GM23338 (cell line): ENCODE measurements around the gene DGKK. TPM values are rescaled to one million over a fixed set of nuclear protein-coding genes. Genes with fewer than 3 reads are reported as not detected.

Experiments used
- ATAC-seq: fragments of 200-7000 bp; cut with Tn5 transposase; 3 replicates; pipeline ENCODE4 v1.9.1; 2020
- DNase-seq: peaks from one replicate; pipeline ENCODE4 v3.0.0-alpha.2; 2015; ENCODE audit warnings: low spot score
- H2AFZ ChIP-seq: fragments of 200-600 bp; sonication (generic); 2 replicates; pipeline ENCODE4 v1.8.0; 2016; ENCODE audit warnings: antibody characterized with exemption, mild to moderate bottlenecking, moderate library complexity
- H3F3A ChIP-seq: fragments of 200-600 bp; sonication (generic); replicated peaks from 2 replicates; pipeline ENCODE4 v1.8.0; 2017; ENCODE audit warnings: antibody characterized with exemption, mixed run types, low read depth
- H3K27ac ChIP-seq: fragments of 200-600 bp; sonication (generic); 2 replicates; pipeline ENCODE4 v1.6.1; 2016; ENCODE audit warnings: low read depth
- H3K27me3 ChIP-seq: fragments of 200-600 bp; sonication (generic); 2 replicates; pipeline ENCODE4 v1.8.0; 2016; ENCODE audit warnings: mild to moderate bottlenecking, mixed run types, moderate library complexity; ENCODE audit not compliant: insufficient read depth
- H3K36me3 ChIP-seq: fragments of 200-600 bp; sonication (generic); 2 replicates; pipeline ENCODE4 v1.8.0; 2016; ENCODE audit warnings: mild to moderate bottlenecking; ENCODE audit not compliant: insufficient read depth
- H3K4me1 ChIP-seq: fragments of 200-600 bp; sonication (generic); 2 replicates; pipeline ENCODE4 v1.8.0; 2016; ENCODE audit warnings: mild to moderate bottlenecking, moderate library complexity; ENCODE audit not compliant: insufficient read depth
- H3K4me2 ChIP-seq: fragments of 200-600 bp; sonication (generic); 2 replicates; pipeline ENCODE4 v1.7.1; 2017; ENCODE audit warnings: mixed run types
- H3K4me3 ChIP-seq: fragments of 200-600 bp; sonication (generic); 2 replicates; pipeline ENCODE4 v1.6.1; 2016; ENCODE audit warnings: mixed run types
- H3K79me2 ChIP-seq: fragments of 200-600 bp; sonication (generic); replicated peaks from 2 replicates; pipeline ENCODE4 v1.8.0; 2017; ENCODE audit warnings: mild to moderate bottlenecking; ENCODE audit not compliant: insufficient read depth
- H3K9me2 ChIP-seq: fragments of 200-600 bp; sonication (generic); 2 replicates; pipeline ENCODE4 v1.8.0; 2017; ENCODE audit not compliant: insufficient read depth
- H4K20me1 ChIP-seq: fragments of 200-600 bp; sonication (generic); replicated peaks from 2 replicates; pipeline ENCODE4 v1.8.0; 2017; ENCODE audit warnings: mild to moderate bottlenecking; ENCODE audit not compliant: insufficient read depth
- H3K27ac Mint-ChIP-seq: 2 replicates; pipeline ENCODE4 v1.8.0; 2020; ENCODE audit warnings: inconsistent platforms, mild to moderate bottlenecking, moderate library complexity, mixed read lengths
- H3K27me3 Mint-ChIP-seq: 3 replicates; pipeline ENCODE4 v1.8.0; 2022; ENCODE audit warnings: low read depth, mild to moderate bottlenecking, moderate library complexity, mixed read lengths, inconsistent platforms; ENCODE audit not compliant: insufficient read depth, poor library complexity
- H3K36me3 Mint-ChIP-seq: 3 replicates; pipeline ENCODE4 v1.8.0; 2021; ENCODE audit warnings: low read depth, mild to moderate bottlenecking, inconsistent platforms, moderate library complexity, mixed read lengths
- H3K4me1 Mint-ChIP-seq: 3 replicates; pipeline ENCODE4 v1.8.0; 2020; ENCODE audit warnings: mild to moderate bottlenecking, inconsistent platforms, mixed read lengths
- H3K4me3 Mint-ChIP-seq: 3 replicates; pipeline ENCODE4 v1.8.0; 2021; ENCODE audit warnings: moderate library complexity, mild to moderate bottlenecking, inconsistent platforms, mixed read lengths
- H3K9me3 Mint-ChIP-seq: 3 replicates; pipeline ENCODE4 v1.8.0; 2020; ENCODE audit warnings: moderate library complexity, mild to moderate bottlenecking, inconsistent platforms, mixed read lengths
- CREB1 ChIP-seq: fragments of 250-450 bp; sonication (Bioruptor Pico); IDR thresholded peaks from 2 replicates; pipeline ENCODE4 v1.5.0; 2020; ENCODE audit warnings: low read depth, mild to moderate bottlenecking, moderate library complexity
- EZH2 ChIP-seq: fragments of 200-600 bp; sonication (generic); IDR thresholded peaks from one replicate; pipeline ENCODE4 v1.8.0; 2017; ENCODE audit warnings: antibody characterized with exemption, mild to moderate bottlenecking, low read depth; ENCODE audit not compliant: unreplicated experiment
- EZH2phosphoT487 ChIP-seq: fragments of 200-600 bp; sonication (generic); IDR thresholded peaks from one replicate; pipeline ENCODE4 v1.8.1; 2018; ENCODE audit warnings: antibody characterized with exemption; ENCODE audit not compliant: unreplicated experiment
- NANOG ChIP-seq: IDR thresholded peaks from 2 replicates; pipeline ENCODE4 v1.6.1; 2016; ENCODE audit warnings: antibody characterized with exemption, borderline replicate concordance
- ZNF462 ChIP-seq: fragments of 250-450 bp; sonication (Bioruptor Pico); IDR thresholded peaks from 2 replicates; pipeline ENCODE4 v1.5.0; 2020; ENCODE audit warnings: mild to moderate bottlenecking, moderate library complexity
- polyA plus RNA-seq: library from polyadenylated mRNA; unstranded; fragments of >200 nt; fragmentation: Nextera tagmentation; extraction: Ambion mirVana; gene quantifications from 2 replicates; pipeline ENCODE4 v1.2.1, GENCODE V29; 2016
- total RNA-seq: library from RNA; depleted of rRNA; stranded (reverse); fragments of >200 nt; shearing (Covaris generic); gene quantifications from 2 replicates; pipeline ENCODE4 v1.2.3, GENCODE V29; 2014
- TF ChIP-seq, protein P1 (sequence below): IDR thresholded peaks from 2 replicates; pipeline ENCODE4 v1.6.1; 2016; ENCODE audit warnings: antibody characterized with exemption

Gene DGKK
- total and polyA plus RNA-seq, 2 experiments from 2014 or later: 2.1 to 8.9 TPM

- TF ChIP-seq, protein P1, sequence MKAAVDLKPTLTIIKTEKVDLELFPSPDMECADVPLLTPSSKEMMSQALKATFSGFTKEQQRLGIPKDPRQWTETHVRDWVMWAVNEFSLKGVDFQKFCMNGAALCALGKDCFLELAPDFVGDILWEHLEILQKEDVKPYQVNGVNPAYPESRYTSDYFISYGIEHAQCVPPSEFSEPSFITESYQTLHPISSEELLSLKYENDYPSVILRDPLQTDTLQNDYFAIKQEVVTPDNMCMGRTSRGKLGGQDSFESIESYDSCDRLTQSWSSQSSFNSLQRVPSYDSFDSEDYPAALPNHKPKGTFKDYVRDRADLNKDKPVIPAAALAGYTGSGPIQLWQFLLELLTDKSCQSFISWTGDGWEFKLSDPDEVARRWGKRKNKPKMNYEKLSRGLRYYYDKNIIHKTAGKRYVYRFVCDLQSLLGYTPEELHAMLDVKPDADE: no peak
- TF ChIP-seq ZNF462: no peak
These were observed 765 bp upstream of the DGKK start (continued) for GRCh38 chrX:50471390-50471789.

- Histone ChIP-seq H3K27me3 (peaks cover 61% of the 10 kb centered on the region), H3K4me2 (peak overlapping the region; percentile 86), H3K36me3 (no peaks in the 10 kb centered on the region), H3K9me2 (no peaks in the 10 kb centered on the region), H3K4me3 (peak overlapping the region; percentile 63), H3K27ac (no peak overlapping the region), H4K20me1 (no peaks in the 10 kb centered on the region), H2AFZ (no peak overlapping the region), H3F3A (no peaks in the 10 kb centered on the region), H3K79me2 (no peaks in the 10 kb centered on the region), H3K4me1 (peaks cover 43% of the 10 kb centered on the region)
- Mint-ChIP-seq H3K4me1 (peaks cover 44% of the 10 kb centered on the region), H3K36me3 (no peaks in the 10 kb centered on the region; the same call in 2 of the 3 replicates), H3K9me3 (no peaks in the 10 kb centered on the region), H3K4me3 (peak overlapping the region; percentile 84), H3K27ac (no peak overlapping the region), H3K27me3 (peaks cover 41% of the 10 kb centered on the region)
- peak; percentile 21 for ATAC-seq
- peak; percentile 36 for DNase-seq
- TF ChIP-seq CREB1 (CRISPR knock-in tag): no peak
- TF ChIP-seq EZH2: no peak
- TF ChIP-seq NANOG: no peak
- no peak for TF ChIP-seq EZH2phosphoT487
These were observed 1.4 kb downstream of the DGKK start for GRCh38 chrX:50469206-50469605.
